HUES48 (cell line): ENCODE results near the gene TNKS1BP1.

Experiments
- H3K27ac ChIP-seq: one replicate; pipeline ENCODE4 v1.7.0; 2013; ENCODE audit warnings: low read depth, low read length, inconsistent platforms
- H3K27me3 ChIP-seq: 2 replicates; pipeline ENCODE4 v1.6.1; 2013; ENCODE audit warnings: mild to moderate bottlenecking, low read length; ENCODE audit not compliant: control insufficient read depth, insufficient read depth
- H3K36me3 ChIP-seq: 2 replicates; pipeline ENCODE4 v1.6.1; 2013; ENCODE audit warnings: low read length; ENCODE audit not compliant: control insufficient read depth, insufficient read depth
- H3K4me1 ChIP-seq: 2 replicates; pipeline ENCODE4 v1.6.1; 2013; ENCODE audit warnings: mild to moderate bottlenecking, low read length; ENCODE audit not compliant: control insufficient read depth, insufficient read depth
- H3K4me3 ChIP-seq: 2 replicates; pipeline ENCODE4 v1.5.1; 2013; ENCODE audit warnings: mild to moderate bottlenecking, low read depth, low read length
- H3K9ac ChIP-seq: 2 replicates; pipeline ENCODE4 v1.6.1; 2013; ENCODE audit warnings: mild to moderate bottlenecking, low read depth, low read length, moderate library complexity
- H3K9me3 ChIP-seq: 2 replicates; pipeline ENCODE4 v1.6.1; 2013; ENCODE audit warnings: low read length; ENCODE audit not compliant: control insufficient read depth, insufficient read depth

TNKS1BP1 gene

GRCh38 chr11:57273448-57274058 is 51.2 kb downstream of the TNKS1BP1 start:
- H3K27me3 ChIP-seq = peaks cover 11% of the 10 kb centered on the region
- no peak overlapping the region for H3K4me3 ChIP-seq
- H3K9ac ChIP-seq = no peak overlapping the region
- no peaks in the 10 kb centered on the region for H3K36me3 ChIP-seq
- H3K27ac ChIP-seq = no peak overlapping the region
- peaks cover 11% of the 10 kb centered on the region for H3K4me1 ChIP-seq
- no peaks in the 10 kb centered on the region; the same call in 1 of the 2 replicates for H3K9me3 ChIP-seq

- Histone ChIP-seq H3K36me3 (no peaks in the 10 kb centered on the region), H3K27ac (no peak overlapping the region), H3K4me1 (no peaks in the 10 kb centered on the region), H3K27me3 (no peaks in the 10 kb centered on the region), H3K9ac (no peak overlapping the region), H3K9me3 (peaks cover 15% of the 10 kb centered on the region), H3K4me3 (no peak overlapping the region)
These were observed 55.2 kb downstream of the TNKS1BP1 start for GRCh38 chr11:57269571-57270021.

- Histone ChIP-seq H3K9ac (no peak overlapping the region), H3K4me3 (no peak overlapping the region), H3K9me3 (peaks cover 15% of the 10 kb centered on the region), H3K36me3 (no peaks in the 10 kb centered on the region), H3K4me1 (peaks cover 21% of the 10 kb centered on the region), H3K27me3 (no peaks in the 10 kb centered on the region), H3K27ac (no peak overlapping the region)
These were observed 58.6 kb downstream of the TNKS1BP1 start for GRCh38 chr11:57266157-57266556.

- H3K27me3 ChIP-seq = no peaks in the 10 kb centered on the region
- peaks cover 15% of the 10 kb centered on the region for H3K9me3 ChIP-seq
- H3K36me3 ChIP-seq = no peaks in the 10 kb centered on the region
- peak overlapping the region; percentile 61 for H3K27ac ChIP-seq
- H3K9ac ChIP-seq = no peak overlapping the region
- H3K4me3 ChIP-seq = no peak overlapping the region
- H3K4me1 ChIP-seq = peaks cover 21% of the 10 kb centered on the region
These were observed 61.4 kb downstream of the TNKS1BP1 start for GRCh38 chr11:57263351-57263750.

- Histone ChIP-seq H3K9me3 (peaks cover 15% of the 10 kb centered on the region), H3K36me3 (no peaks in the 10 kb centered on the region), H3K9ac (no peak overlapping the region), H3K27ac (no peak overlapping the region), H3K4me3 (no peak overlapping the region), H3K27me3 (no peaks in the 10 kb centered on the region), H3K4me1 (peaks cover 21% of the 10 kb centered on the region)
These were observed 62.6 kb downstream of the TNKS1BP1 start for GRCh38 chr11:57262157-57262556.

- peaks cover 10% of the 10 kb centered on the region for H3K9me3 ChIP-seq
These were observed 63.6 kb downstream of the TNKS1BP1 start for GRCh38 chr11:57260937-57261783.

GRCh38 chr11:57256119-57256518 is 68.6 kb downstream of the TNKS1BP1 start:
- Histone ChIP-seq H3K9me3 (no peaks in the 10 kb centered on the region), H3K4me3 (no peak overlapping the region), H3K9ac (no peak overlapping the region), H3K27me3 (no peaks in the 10 kb centered on the region), H3K4me1 (no peaks in the 10 kb centered on the region), H3K27ac (no peak overlapping the region), H3K36me3 (no peaks in the 10 kb centered on the region)

More at GRCh38 chr11:57260937-57261783, 63.6 kb downstream of the TNKS1BP1 start:
- no peak overlapping the region for H3K9ac ChIP-seq
- no peaks in the 10 kb centered on the region for H3K36me3 ChIP-seq
- H3K27me3 ChIP-seq = no peaks in the 10 kb centered on the region
- peaks cover 21% of the 10 kb centered on the region for H3K4me1 ChIP-seq
- no peak overlapping the region for H3K27ac ChIP-seq
- H3K4me3 ChIP-seq = no peak overlapping the region

- no peaks in the 10 kb centered on the region for H3K9me3 ChIP-seq
- H3K27ac ChIP-seq = no peak overlapping the region
- H3K27me3 ChIP-seq = no peaks in the 10 kb centered on the region; the same call in 1 of the 2 replicates
- H3K4me3 ChIP-seq = no peak overlapping the region
- no peak overlapping the region for H3K9ac ChIP-seq
- H3K36me3 ChIP-seq = no peaks in the 10 kb centered on the region
- no peaks in the 10 kb centered on the region for H3K4me1 ChIP-seq
These were observed 69.1 kb downstream of the TNKS1BP1 start for GRCh38 chr11:57255618-57256017.

- Histone ChIP-seq H3K27me3 (no peaks in the 10 kb centered on the region; the same call in 1 of the 2 replicates), H3K4me1 (no peaks in the 10 kb centered on the region), H3K9ac (no peak overlapping the region), H3K36me3 (no peaks in the 10 kb centered on the region), H3K27ac (no peak overlapping the region), H3K9me3 (no peaks in the 10 kb centered on the region), H3K4me3 (no peak overlapping the region)
These were observed 70.1 kb downstream of the TNKS1BP1 start for GRCh38 chr11:57254631-57255030.

- H3K36me3 ChIP-seq = no peaks in the 10 kb centered on the region
- no peaks in the 10 kb centered on the region for H3K9me3 ChIP-seq
- H3K9ac ChIP-seq = no peak overlapping the region
- no peak overlapping the region for H3K27ac ChIP-seq
- H3K4me1 ChIP-seq = no peaks in the 10 kb centered on the region
- H3K27me3 ChIP-seq = no peaks in the 10 kb centered on the region; the same call in 1 of the 2 replicates
- H3K4me3 ChIP-seq = no peak overlapping the region
These were observed 73.2 kb downstream of the TNKS1BP1 start for GRCh38 chr11:57251491-57252104.

GRCh38 chr11:57251037-57251436 is 73.7 kb downstream of the TNKS1BP1 start:
- no peaks in the 10 kb centered on the region; the same call in 1 of the 2 replicates for H3K27me3 ChIP-seq
- no peaks in the 10 kb centered on the region for H3K36me3 ChIP-seq
- H3K9me3 ChIP-seq = no peaks in the 10 kb centered on the region
- no peaks in the 10 kb centered on the region for H3K4me1 ChIP-seq
- no peak overlapping the region for H3K9ac ChIP-seq
- H3K4me3 ChIP-seq = no peak overlapping the region
- no peak overlapping the region for H3K27ac ChIP-seq
